ENCODE measurements around the gene STX4. TPM values are rescaled to one million over a fixed set of nuclear protein-coding genes. Genes with fewer than 3 reads are reported as not detected.

The STX4 gene
- total RNA-seq, 1 experiment from 2014 or later: 15.7 TPM

- DNase-seq (ENCODE audit: low spot score): no peak
Measured at GRCh38 chr16:31083556-31083955, 50.2 kb downstream of the STX4 start.

- no peak for DNase-seq (ENCODE audit: low spot score)
Measured at GRCh38 chr16:31083981-31084380, 50.6 kb downstream of the STX4 start.

GRCh38 chr16:31084584-31085302, 51.4 kb downstream of the STX4 start:
- no peak for DNase-seq (ENCODE audit: low spot score)

- DNase-seq (ENCODE audit: low spot score): no peak
Measured at GRCh38 chr16:31085411-31085810, 52.1 kb downstream of the STX4 start.

- DNase-seq (ENCODE audit: low spot score): no peak
Measured at GRCh38 chr16:31085873-31086628, 52.7 kb downstream of the STX4 start.

- DNase-seq (ENCODE audit: low spot score): no peak
Measured at GRCh38 chr16:31086629-31086906, 53.2 kb downstream of the STX4 start.

GRCh38 chr16:31087481-31087880, 54.1 kb downstream of the STX4 start:
- DNase-seq (ENCODE audit: low spot score): no peak

- DNase-seq (ENCODE audit: low spot score): no peak
Measured at GRCh38 chr16:31087971-31088370, 54.6 kb downstream of the STX4 start.

GRCh38 chr16:31088459-31089183, 55.3 kb downstream of the STX4 start, which contains the start of gene PRSS53:
TSS of gene PRSS53 (minus strand) at chr16:31088943. CDS start at chr16:31088809, 134 bp downstream.
- DNase-seq (ENCODE audit: low spot score): no peak

GRCh38 chr16:31089199-31089598, 55.8 kb downstream of the STX4 start:
- no peak for DNase-seq (ENCODE audit: low spot score)

Other genes with a start within 250 kb of the STX4 start
- gene ZNF629, start 246.4 kb upstream of the STX4 start, total RNA-seq (2014; rRNA removed; shearing (Covaris generic)): 10.7 and 13.9 TPM in 2 replicates
- 22.7 and 25.9 TPM in 2 replicates for gene BCL7C, start 139.5 kb upstream of the STX4 start, total RNA-seq (2014; rRNA removed; shearing (Covaris generic))
- not detected in 2 replicates for gene CTF1, start 136.9 kb upstream of the STX4 start, total RNA-seq (2014; rRNA removed; shearing (Covaris generic))
- 5.0 and 13.8 TPM in 2 replicates for gene FBXL19, start 110.0 kb upstream of the STX4 start, total RNA-seq (2014; rRNA removed; shearing (Covaris generic))
- gene ORAI3, start 84.5 kb upstream of the STX4 start, total RNA-seq (2014; rRNA removed; shearing (Covaris generic)): 30.5 and 43.8 TPM in 2 replicates
- 1.4 and 1.7 TPM in 2 replicates for gene SETD1A, start 75.8 kb upstream of the STX4 start, total RNA-seq (2014; rRNA removed; shearing (Covaris generic))
- gene HSD3B7, start 48.4 kb upstream of the STX4 start, total RNA-seq (2014; rRNA removed; shearing (Covaris generic)): 0.68 and 1.0 TPM in 2 replicates
- 0.04 TPM in 1 of 2 replicates, not detected in the other for gene STX1B, start 22.9 kb upstream of the STX4 start, total RNA-seq (2014; rRNA removed; shearing (Covaris generic))
- 5.6 and 7.0 TPM in 2 replicates for gene ZNF668, start 40.7 kb downstream of the STX4 start, total RNA-seq (2014; rRNA removed; shearing (Covaris generic))
- gene ZNF646, start 40.9 kb downstream of the STX4 start, total RNA-seq (2014; rRNA removed; shearing (Covaris generic)): 6.4 and 6.9 TPM in 2 replicates
- 0.14 and 0.31 TPM in 2 replicates for gene PRSS53, start 55.4 kb downstream of the STX4 start, total RNA-seq (2014; rRNA removed; shearing (Covaris generic))
- 75.1 and 81.7 TPM in 2 replicates for gene VKORC1, start 61.2 kb downstream of the STX4 start, total RNA-seq (2014; rRNA removed; shearing (Covaris generic))
- gene BCKDK, start 74.8 kb downstream of the STX4 start, total RNA-seq (2014; rRNA removed; shearing (Covaris generic)): 32.7 and 38.6 TPM in 2 replicates
- gene KAT8, start 84.1 kb downstream of the STX4 start, total RNA-seq (2014; rRNA removed; shearing (Covaris generic)): 37.9 and 40.8 TPM in 2 replicates
- 0.04 TPM in 1 of 2 replicates, not detected in the other for gene PRSS8, start 102.2 kb downstream of the STX4 start, total RNA-seq (2014; rRNA removed; shearing (Covaris generic))
- gene PRSS36, start 116.5 kb downstream of the STX4 start, total RNA-seq (2014; rRNA removed; shearing (Covaris generic)): 0.12 TPM in 1 of 2 replicates, not detected in the other
- 21.5 and 25.8 TPM in 2 replicates for gene FUS, start 146.6 kb downstream of the STX4 start, total RNA-seq (2014; rRNA removed; shearing (Covaris generic))
- gene PYCARD, start 169.2 kb downstream of the STX4 start, total RNA-seq (2014; rRNA removed; shearing (Covaris generic)): not detected in 2 replicates
- not detected in 2 replicates for gene TRIM72, start 180.6 kb downstream of the STX4 start, total RNA-seq (2014; rRNA removed; shearing (Covaris generic))
- gene PYDC1, start 183.6 kb downstream of the STX4 start, total RNA-seq (2014; rRNA removed; shearing (Covaris generic)): not detected in 2 replicates
- gene ITGAM, start 226.4 kb downstream of the STX4 start, total RNA-seq (2014; rRNA removed; shearing (Covaris generic)): 0.02 TPM in 2 replicates